Measurements from ENCODE around the gene C5orf46. TPM values are rescaled to one million over a fixed set of nuclear protein-coding genes. Genes with fewer than 3 reads are reported as not detected.
A peak's percentile ranks its signal among the peaks of the same experiment; 100 is the strongest.

The C5orf46 gene
- total RNA-seq, 4 donors from 2014 or later: not detected

- no peak overlapping the region for H3K27ac ChIP-seq
- intact Hi-C loops (cut with DNase I): loop anchor here (10.0 kb wide), 1 partner anchor 77 kb away; no protein-coding TSS in a partner anchor
- H3K4me1 ChIP-seq: no peaks in the 10 kb centered on the region
- H3K9me3 ChIP-seq: no peaks in the 10 kb centered on the region
- WGBS, 2 donors: 2 to 7% methylated on average over 2 of the region's 2 CpGs
- H3K36me3 ChIP-seq: no peaks in the 10 kb centered on the region
- no peak for TF ChIP-seq POLR2A (IDR thresholded peaks at IDR 0.05)
- TF ChIP-seq, protein P1, sequence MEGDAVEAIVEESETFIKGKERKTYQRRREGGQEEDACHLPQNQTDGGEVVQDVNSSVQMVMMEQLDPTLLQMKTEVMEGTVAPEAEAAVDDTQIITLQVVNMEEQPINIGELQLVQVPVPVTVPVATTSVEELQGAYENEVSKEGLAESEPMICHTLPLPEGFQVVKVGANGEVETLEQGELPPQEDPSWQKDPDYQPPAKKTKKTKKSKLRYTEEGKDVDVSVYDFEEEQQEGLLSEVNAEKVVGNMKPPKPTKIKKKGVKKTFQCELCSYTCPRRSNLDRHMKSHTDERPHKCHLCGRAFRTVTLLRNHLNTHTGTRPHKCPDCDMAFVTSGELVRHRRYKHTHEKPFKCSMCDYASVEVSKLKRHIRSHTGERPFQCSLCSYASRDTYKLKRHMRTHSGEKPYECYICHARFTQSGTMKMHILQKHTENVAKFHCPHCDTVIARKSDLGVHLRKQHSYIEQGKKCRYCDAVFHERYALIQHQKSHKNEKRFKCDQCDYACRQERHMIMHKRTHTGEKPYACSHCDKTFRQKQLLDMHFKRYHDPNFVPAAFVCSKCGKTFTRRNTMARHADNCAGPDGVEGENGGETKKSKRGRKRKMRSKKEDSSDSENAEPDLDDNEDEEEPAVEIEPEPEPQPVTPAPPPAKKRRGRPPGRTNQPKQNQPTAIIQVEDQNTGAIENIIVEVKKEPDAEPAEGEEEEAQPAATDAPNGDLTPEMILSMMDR (IDR thresholded peaks at IDR 0.05): peak in 5 of 6 experiments; percentile 71 to 88 (median 80)
- no peak overlapping the region for H3K4me3 ChIP-seq
- DNase-seq: no peak
- H3K27me3 ChIP-seq: no peaks in the 10 kb centered on the region
Observed at GRCh38 chr5:147857302-147858129, 48.8 kb downstream of the C5orf46 start.

- intact Hi-C loops (cut with DNase I): loop anchor here (10.0 kb wide), 1 partner anchor 78 kb away; no protein-coding TSS in a partner anchor
- Histone ChIP-seq H3K27ac (no peak overlapping the region), H3K36me3 (no peaks in the 10 kb centered on the region), H3K9me3 (no peaks in the 10 kb centered on the region), H3K4me1 (no peaks in the 10 kb centered on the region), H3K27me3 (no peaks in the 10 kb centered on the region), H3K4me3 (no peak overlapping the region)
- no peak for TF ChIP-seq POLR2A (IDR thresholded peaks at IDR 0.05)
- TF ChIP-seq, protein P1 (IDR thresholded peaks at IDR 0.05): no peak
- no peak for DNase-seq
Observed at GRCh38 chr5:147856801-147857200, 49.5 kb downstream of the C5orf46 start.

DNA sequence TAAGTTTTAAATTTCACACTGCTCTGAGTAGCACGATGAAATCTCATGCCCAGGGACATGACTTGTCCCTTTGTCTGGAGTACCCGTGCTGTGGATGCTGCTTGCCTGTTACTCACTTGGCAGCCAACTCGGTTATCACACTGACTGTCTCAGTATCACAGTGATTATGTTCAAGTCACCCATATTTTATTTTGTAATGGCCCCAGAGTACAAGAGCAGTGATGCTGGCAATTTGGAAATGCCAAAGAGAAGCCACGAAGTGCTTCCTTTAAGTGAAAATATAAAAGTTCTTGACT is 50.6 kb downstream of the C5orf46 start:
- Histone ChIP-seq H3K4me3 (no peak overlapping the region), H3K27me3 (no peaks in the 10 kb centered on the region), H3K36me3 (no peaks in the 10 kb centered on the region), H3K9me3 (no peaks in the 10 kb centered on the region), H3K4me1 (no peaks in the 10 kb centered on the region), H3K27ac (no peak overlapping the region)
- WGBS, 2 donors: 33 to 36% methylated on average over 4 of the region's 4 CpGs
- TF ChIP-seq, protein P1 (IDR thresholded peaks at IDR 0.05): no peak
- TF ChIP-seq POLR2A (IDR thresholded peaks at IDR 0.05): no peak
- intact Hi-C loops (cut with DNase I): loop anchor here (10.0 kb wide), 1 partner anchor 79 kb away; no protein-coding TSS in a partner anchor
- DNase-seq: no peak

DNA sequence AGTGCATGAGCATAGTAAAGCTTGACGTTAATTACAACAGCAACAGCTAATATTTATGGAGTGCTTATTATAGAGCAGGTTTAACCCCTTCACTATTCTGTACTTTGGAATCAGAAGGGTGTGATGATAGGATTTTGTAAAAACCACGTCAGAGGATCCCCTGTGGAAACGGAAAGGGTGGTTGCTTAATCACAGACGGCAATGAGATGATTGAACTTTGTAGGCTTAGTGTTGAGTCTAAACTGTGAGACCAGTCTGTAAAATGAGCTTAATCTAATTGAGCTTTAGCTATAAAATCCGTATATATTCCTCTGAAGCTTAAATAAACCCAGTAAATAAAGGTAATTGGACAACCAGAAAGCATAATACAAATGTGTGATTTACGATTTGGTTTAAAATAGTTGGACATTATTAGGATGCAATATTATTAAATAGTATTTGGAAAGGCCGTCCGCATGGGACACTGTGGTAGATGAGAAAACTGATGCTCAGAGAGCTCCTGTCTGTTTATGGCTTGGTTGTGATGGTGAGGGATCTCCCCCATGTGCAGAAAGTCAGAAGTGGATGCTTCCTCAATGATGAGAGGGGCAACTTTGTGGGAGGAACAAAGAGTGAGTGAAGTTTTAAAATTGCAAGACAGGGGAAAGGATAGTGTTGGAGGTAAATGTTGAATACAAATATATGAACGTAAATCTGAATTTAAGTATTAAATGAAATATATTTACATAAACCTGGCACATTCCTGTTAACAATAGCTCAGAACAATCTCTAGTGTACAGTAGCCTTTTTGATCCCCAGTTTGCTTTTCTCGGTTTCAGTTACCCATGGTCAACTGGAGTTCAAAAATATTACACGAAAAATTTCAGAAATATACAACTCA is 51.2 kb downstream of the C5orf46 start:
- Histone ChIP-seq H3K4me3 (no peak overlapping the region), H3K4me1 (no peaks in the 10 kb centered on the region), H3K36me3 (no peaks in the 10 kb centered on the region), H3K9me3 (no peaks in the 10 kb centered on the region), H3K27ac (no peak overlapping the region), H3K27me3 (no peaks in the 10 kb centered on the region)
- DNase-seq: no peak
- 64 to 69% methylated on average over 11 of the region's 11 CpGs for WGBS, 2 donors
- intact Hi-C loops (cut with DNase I): loop anchor here (10.0 kb wide), 1 partner anchor 80 kb away; no protein-coding TSS in a partner anchor
- no peak for TF ChIP-seq POLR2A (IDR thresholded peaks at IDR 0.05)
- TF ChIP-seq, protein P1 (IDR thresholded peaks at IDR 0.05): no peak

DNA sequence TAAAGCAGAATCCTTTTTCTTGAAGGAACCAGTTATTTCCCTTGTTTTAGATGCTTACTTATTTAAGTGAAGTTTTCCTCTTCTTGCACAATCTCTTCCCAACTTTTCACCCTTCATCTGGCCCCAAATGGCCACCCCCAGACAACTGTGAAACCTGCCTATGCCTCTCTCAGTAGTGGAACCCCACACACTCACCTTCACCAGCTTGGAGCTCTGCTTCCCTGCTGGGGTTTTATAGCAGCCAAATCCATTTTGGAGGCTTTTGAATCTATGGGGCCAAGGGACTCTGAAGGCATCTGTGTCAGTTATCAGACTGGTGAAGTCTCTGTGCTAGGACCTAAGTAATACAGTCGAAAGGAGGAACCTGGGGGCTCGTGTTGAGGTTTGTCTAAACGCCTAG is 52.0 kb downstream of the C5orf46 start:
- TF ChIP-seq POLR2A (IDR thresholded peaks at IDR 0.05): no peak
- TF ChIP-seq, protein P1 (IDR thresholded peaks at IDR 0.05): no peak
- intact Hi-C loops (cut with DNase I): loop anchor here (10.0 kb wide), 1 partner anchor 80 kb away; no protein-coding TSS in a partner anchor

More for the DNA sequence above, 52.0 kb downstream of the C5orf46 start:
- Histone ChIP-seq H3K27ac (no peak overlapping the region), H3K36me3 (no peaks in the 10 kb centered on the region), H3K27me3 (no peaks in the 10 kb centered on the region), H3K4me1 (no peaks in the 10 kb centered on the region), H3K4me3 (no peak overlapping the region), H3K9me3 (no peaks in the 10 kb centered on the region)
- 56 to 74% methylated on average over 3 of the region's 3 CpGs for WGBS, 2 donors
- no peak for DNase-seq

Data from esophagus squamous epithelium (tissue), 5 donors.